Skin epidermis (tissue), 12 donors: Measurements from ENCODE around the gene SPTBN4.
A peak's percentile ranks its signal among the peaks of the same experiment; 100 is the strongest.
"Not testable (repeated sequence)": the region's sequence is repeated elsewhere in the genome, so short reads cannot be mapped to it uniquely, and the experiment has no call there.

Source experiments
- H3K27ac ChIP-seq, 21 experiments: fragments of 200-600 bp; sonication (generic) in 11 of 21; one replicate each; pipeline ENCODE4 v1.5.0; 2020; ENCODE audit warnings: mild to moderate bottlenecking in 3 of 21, inconsistent platforms in 2 of 21, moderate library complexity in 2 of 21
- H3K4me3 ChIP-seq, 7 experiments: fragments of 200-600 bp; sonication (generic) in 2 of 7; one replicate each; pipeline ENCODE4 v1.5.0; 2020; ENCODE audit warnings: inconsistent platforms in 2 of 7, mild to moderate bottlenecking in 2 of 7, moderate library complexity in 1 of 7

The SPTBN4 gene

DNA sequence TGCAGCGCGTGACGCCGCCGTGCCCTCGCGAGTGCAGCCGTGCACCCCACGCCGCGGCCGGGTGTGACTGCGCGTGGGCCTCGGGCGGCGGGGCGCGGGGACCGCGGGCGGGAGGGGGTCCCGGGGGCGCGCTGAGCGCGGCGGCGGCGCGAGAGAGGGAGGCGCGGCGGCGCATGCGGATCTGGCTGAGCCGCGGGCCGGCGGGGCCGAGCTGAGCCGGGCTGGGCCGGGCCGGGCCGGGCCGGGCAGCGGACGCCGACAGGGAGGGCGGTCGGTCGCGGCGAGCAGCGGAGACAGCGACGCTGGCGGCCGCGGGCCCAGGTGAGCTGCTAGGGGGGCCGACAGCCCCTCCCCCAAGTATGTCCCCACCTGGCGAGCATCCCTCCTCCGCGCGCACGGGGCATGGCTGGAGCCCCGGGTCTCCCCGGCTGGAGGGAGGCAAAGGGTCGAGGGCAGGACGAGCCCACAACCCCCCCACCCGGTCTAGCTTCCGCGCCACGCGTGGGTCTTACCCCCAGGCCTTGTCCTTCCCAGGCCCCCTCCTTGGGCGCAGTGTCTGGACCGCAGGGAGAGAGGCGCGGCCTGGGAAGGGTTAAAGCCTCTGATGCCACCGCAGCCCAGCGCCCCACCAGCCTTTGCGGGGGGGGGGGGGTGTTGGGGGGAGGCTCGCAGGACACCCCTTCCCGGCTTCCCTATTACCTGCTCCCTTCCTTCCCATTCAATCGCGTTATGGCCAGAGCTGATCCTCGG, at the start of gene SPTBN4:
SPTBN4 (plus strand) TSS at position 17 of the 750 bp plus-strand sequence. CDS start 5,621 bp downstream, outside the sequence.
- H3K27ac ChIP-seq, result peak within 1 kb of the TSS in 10 of 21 experiments; percentile 3 to 85 (median 56)

GRCh38 chr19:40417643-40417981, 49.2 kb upstream of the SPTBN4 start:
- peak overlapping the region in 20 of 21 experiments; percentile 25 to 88 (median 69) for H3K27ac ChIP-seq
- H3K4me3 ChIP-seq, result no peak overlapping the region

More for the DNA sequence above, at the start of gene SPTBN4:
- peak within 1 kb of the TSS; percentile 28 to 80 (median 69) for H3K4me3 ChIP-seq

DNA sequence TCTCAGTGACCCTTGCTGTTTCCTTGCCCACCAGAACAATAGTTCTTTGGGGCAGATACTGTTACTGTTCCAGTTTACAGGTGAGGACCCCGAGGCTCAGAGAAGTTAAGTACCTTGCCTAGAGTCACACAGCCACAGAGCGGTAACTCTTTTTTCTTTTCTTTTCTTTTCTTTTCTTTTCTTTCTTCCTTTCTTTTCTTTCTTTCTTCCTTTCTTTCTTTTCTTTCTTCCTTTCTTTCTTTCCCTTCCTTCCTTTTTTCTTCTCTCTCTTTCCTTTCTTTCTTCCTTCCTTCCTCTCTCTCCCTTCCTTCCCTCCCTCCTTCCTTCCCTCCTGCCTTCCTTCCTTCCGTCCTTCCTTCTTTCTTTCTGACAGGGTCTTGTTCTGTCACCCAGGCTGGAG, 48.8 kb upstream of the SPTBN4 start:
- no peak overlapping the region for H3K4me3 ChIP-seq

GRCh38 chr19:40419066-40419612, 47.7 kb upstream of the SPTBN4 start:
- H3K4me3 ChIP-seq, result no peak overlapping the region
- H3K27ac ChIP-seq, result peak overlapping the region in 2 of 21 experiments; percentile 7 to 35

More for the DNA sequence above, 48.8 kb upstream of the SPTBN4 start:
- peak overlapping the region in 9 of 21 experiments; percentile 58 to 88 (median 76) for H3K27ac ChIP-seq

DNA sequence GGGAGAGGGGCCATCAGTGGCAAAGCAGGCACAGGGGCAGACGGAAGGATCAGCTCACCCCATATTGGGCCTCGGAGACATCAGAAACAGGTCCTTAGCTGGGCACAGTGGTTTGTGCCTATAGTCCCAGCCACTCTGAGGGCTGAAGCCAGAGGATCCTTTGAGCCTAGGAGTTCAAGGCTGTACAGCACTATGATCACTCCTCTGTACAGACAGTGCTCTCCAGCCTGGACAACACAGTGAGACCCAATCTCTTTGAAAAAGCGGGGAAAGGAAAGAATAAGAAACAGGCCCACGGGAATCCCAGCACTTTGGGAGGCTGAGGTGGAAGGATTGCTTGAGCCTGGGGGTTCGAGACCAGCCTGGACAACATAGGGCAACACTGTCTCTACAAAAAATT, 47.0 kb upstream of the SPTBN4 start:
- Histone ChIP-seq H3K4me3 (no peak overlapping the region), H3K27ac (peak overlapping the region in 2 of 21 experiments; percentile 7 to 35)

DNA sequence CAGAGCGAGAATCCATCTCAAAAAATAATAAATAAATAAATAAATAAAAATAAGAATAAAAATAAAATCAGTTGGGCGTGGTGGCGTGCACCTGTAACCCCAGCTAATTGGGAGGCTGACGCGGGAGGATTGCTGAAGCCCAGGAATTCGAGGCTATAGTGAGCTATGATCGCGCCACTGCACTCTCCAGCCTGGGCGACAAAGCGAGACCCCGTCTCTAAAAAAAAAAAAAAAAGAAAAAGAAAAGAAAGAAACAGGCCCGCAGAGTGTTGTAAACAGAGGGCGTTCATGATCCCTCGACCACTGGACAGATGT, 46.4 kb upstream of the SPTBN4 start:
- H3K27ac ChIP-seq, result peak overlapping the region; percentile 84 to 100 (median 97)

GRCh38 chr19:40420766-40421765, 45.7 kb upstream of the SPTBN4 start:
- Histone ChIP-seq H3K27ac (peak overlapping the region; percentile 84 to 100 (median 97)), H3K4me3 (peak overlapping the region; percentile 31 to 62 (median 49))

More for the DNA sequence above, 46.4 kb upstream of the SPTBN4 start:
- peak overlapping the region; percentile 31 to 62 (median 49) for H3K4me3 ChIP-seq

- H3K27ac ChIP-seq, result peak overlapping the region; percentile 84 to 100 (median 97)
- no peak overlapping the region for H3K4me3 ChIP-seq
Measured at GRCh38 chr19:40421993-40422747, 44.6 kb upstream of the SPTBN4 start.

DNA sequence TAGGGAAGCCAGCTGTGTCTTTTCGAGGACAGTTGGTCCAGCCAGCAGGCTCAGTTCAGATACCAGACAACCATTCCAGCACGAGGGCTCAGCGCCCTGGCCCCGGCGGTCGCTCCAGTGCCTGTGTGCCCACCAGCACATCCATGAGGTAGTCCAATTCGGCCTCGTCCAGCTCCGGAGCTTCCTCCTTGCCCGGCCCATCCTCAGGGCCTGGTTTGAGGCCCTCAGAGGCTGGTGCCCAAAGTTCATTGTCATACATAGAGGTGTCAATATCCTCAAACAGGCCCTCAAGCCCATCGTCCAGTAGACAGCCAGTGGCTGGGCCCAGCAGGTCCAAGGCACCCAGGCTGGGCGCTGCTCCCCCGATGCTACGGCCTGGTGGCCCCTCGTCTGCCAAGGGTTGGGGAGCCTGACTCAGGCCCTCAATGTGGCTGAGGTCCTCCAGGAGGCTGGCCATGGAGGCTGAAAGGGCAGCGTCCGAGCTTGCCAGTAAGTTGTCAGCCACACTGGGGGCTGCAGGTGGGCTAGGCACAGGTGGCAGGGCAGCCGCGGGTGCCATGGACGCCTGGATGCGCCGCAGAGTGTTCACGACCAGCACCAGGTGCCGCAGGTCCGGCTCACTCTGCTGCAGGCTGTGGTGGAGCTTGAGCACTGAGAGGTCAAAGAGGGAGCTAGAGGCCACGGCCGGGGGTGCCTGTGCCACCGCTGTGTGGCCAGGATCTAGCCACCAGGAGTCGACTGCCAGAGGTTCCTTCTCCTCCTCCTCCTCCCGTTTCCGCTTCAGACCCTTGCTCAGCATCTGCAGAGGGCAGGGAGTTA, 43.8 kb upstream of the SPTBN4 start:
- peak overlapping the region in 9 of 21 experiments; percentile 5 to 100 (median 98) for H3K27ac ChIP-seq

GRCh38 chr19:40423938-40424337, 42.9 kb upstream of the SPTBN4 start:
- H3K4me3 ChIP-seq, result peak overlapping the region; percentile 53 to 90 (median 68)

More for the DNA sequence above, 43.8 kb upstream of the SPTBN4 start:
- H3K4me3 ChIP-seq, result no peak overlapping the region

DNA sequence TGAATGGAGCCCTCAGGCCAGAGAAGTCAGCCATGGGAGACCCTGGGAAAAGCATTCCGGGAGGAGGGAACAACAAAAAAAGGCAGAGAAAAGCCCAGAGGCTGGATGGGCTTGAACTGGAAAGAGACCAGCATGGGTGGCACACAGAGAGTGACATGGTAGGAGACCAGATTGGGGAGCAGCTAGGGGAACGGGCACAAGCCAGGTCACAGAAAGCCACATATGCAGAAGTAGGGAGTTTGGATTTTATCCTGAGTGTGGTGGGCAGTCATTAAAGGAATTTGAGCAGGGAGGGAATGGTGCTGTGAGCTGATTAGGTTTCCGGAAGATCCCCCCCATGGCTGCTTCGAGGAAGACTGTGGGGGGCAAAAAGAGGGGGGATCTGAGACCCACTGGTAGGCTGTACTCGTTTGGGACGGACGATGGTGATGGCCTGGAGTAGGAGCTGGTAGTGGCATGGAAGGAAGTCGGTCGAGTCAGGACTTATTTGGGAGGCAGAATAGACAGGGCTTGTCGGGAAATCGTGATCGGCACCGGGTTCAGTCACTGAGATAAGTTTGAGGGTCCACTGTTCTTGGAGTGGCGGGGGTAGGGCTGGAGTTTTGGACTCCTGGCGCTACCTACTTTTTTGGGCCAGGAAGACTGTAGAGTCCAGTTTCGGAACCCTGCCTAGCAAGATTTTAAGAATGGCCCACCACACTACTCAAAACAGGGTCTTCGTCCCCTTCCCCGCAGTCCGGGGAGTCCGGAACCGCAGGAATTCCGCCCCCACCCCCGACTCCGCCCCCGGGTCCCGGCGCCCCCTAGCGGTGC, 42.0 kb upstream of the SPTBN4 start:
- Histone ChIP-seq H3K27ac (peak overlapping the region; percentile 94 to 100 (median 99)), H3K4me3 (peak overlapping the region; percentile 53 to 90 (median 68))

More at GRCh38 chr19:40423938-40424337, 42.9 kb upstream of the SPTBN4 start:
- H3K27ac ChIP-seq, result peak overlapping the region in 17 of 21 experiments; percentile 7 to 100 (median 99)

DNA sequence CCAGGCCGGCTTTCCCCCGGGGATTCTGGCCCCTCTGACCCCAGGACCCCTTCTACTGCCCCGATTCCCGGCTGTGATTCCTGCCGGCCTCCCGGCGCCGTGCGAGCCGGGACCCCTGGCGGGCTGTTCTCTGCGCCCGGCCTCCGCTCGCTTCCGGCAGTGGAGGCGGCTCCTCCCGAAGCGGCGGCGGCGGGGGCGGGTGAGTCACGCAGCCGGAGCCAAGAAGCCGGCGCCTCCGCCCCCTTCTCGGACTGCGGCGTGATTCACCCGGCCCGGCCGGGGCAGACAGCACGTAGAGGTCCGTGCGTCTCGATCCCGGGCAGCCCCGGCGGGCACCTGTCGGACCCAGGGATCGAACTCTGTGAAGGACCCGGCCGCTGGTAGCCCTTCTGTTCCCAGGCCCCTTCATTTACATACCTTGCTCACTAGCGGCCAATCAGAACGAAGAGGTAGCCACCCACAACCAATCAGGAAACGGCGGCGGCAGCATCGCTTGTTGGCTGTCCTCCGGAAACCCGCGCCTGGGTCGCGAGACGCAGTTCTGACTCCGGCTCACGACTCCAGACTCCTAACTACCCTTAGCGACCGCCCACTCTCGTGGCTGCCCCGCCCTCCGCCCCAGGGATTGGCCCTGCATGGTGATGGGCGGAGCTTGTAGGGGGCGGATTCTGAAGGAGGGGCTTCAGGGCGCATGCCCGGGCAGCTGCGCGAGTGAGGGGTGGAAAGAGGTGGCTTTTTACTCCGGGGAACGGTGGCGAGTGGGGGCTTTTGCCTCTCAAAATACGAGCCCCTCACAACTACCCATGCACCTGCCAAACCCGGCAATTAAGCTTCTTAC, 41.1 kb upstream of the SPTBN4 start, which contains the start of gene SERTAD1:
SERTAD1 (minus strand) TSS at position 543 of the 838 bp plus-strand sequence. CDS start 2,446 bp downstream, outside the sequence.
- Histone ChIP-seq H3K4me3 (peak within 1 kb of the TSS; percentile 53 to 90 (median 68)), H3K27ac (peak within 1 kb of the TSS; percentile 94 to 100 (median 99))

- not testable (repeated sequence) for H3K27ac ChIP-seq, H3K4me3 ChIP-seq
Measured at GRCh38 chr19:40428197-40428596, 38.6 kb upstream of the SPTBN4 start.

- not testable (repeated sequence) for H3K27ac ChIP-seq, H3K4me3 ChIP-seq
Measured at GRCh38 chr19:40430242-40430641, 36.6 kb upstream of the SPTBN4 start.

GRCh38 chr19:40431698-40432097, 35.1 kb upstream of the SPTBN4 start:
- Histone ChIP-seq H3K4me3 (no peak overlapping the region), H3K27ac (peak overlapping the region in 1 of 21 experiments; percentile 94)

- peak overlapping the region in 6 of 7 experiments; percentile 22 to 44 (median 34) for H3K4me3 ChIP-seq
- peak overlapping the region in 20 of 21 experiments; percentile 82 to 98 (median 92) for H3K27ac ChIP-seq
Measured at GRCh38 chr19:40432760-40433159, 34.0 kb upstream of the SPTBN4 start.
